ENCODE results near the gene RGL3. TPM values are rescaled to one million over a fixed set of nuclear protein-coding genes. Genes with fewer than 3 reads are reported as not detected.
"Not testable (repeated sequence)": the region's sequence is repeated elsewhere in the genome, so short reads cannot be mapped to it uniquely, and the experiment has no call there.

RGL3 gene
- total RNA-seq, 1 donor from 2014 or later: 0.30 TPM

DNA sequence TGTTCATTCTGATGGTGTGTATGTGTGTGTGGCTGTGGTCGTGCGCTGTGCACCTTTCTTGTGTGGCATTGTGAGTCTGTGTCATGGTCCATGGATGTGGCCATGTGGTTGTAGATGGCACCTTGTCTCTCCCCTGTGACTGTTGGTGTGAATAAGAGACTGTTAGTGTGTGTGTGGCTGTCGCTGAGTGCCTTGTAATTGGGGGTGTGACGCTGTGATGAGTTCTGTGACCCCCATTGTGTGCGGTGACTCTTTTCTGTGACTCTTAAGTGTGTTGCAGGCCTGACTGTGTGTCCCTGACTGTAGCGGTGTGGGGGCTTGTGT is 63.1 kb downstream of the RGL3 start:
- peak overlapping the region; percentile 83 for H3K4me3 Mint-ChIP-seq
- TF ChIP-seq, protein P1, sequence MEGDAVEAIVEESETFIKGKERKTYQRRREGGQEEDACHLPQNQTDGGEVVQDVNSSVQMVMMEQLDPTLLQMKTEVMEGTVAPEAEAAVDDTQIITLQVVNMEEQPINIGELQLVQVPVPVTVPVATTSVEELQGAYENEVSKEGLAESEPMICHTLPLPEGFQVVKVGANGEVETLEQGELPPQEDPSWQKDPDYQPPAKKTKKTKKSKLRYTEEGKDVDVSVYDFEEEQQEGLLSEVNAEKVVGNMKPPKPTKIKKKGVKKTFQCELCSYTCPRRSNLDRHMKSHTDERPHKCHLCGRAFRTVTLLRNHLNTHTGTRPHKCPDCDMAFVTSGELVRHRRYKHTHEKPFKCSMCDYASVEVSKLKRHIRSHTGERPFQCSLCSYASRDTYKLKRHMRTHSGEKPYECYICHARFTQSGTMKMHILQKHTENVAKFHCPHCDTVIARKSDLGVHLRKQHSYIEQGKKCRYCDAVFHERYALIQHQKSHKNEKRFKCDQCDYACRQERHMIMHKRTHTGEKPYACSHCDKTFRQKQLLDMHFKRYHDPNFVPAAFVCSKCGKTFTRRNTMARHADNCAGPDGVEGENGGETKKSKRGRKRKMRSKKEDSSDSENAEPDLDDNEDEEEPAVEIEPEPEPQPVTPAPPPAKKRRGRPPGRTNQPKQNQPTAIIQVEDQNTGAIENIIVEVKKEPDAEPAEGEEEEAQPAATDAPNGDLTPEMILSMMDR (conservative IDR thresholded peaks at IDR 0.05): no peak
- H3K36me3 Mint-ChIP-seq (ENCODE audit: low read depth): no peaks in the 10 kb centered on the region
- H3K27ac Mint-ChIP-seq (ENCODE audit: unreplicated experiment): peak overlapping the region; percentile 58
- peaks cover 13% of the 10 kb centered on the region for H3K4me1 Mint-ChIP-seq
- DNase-seq (ENCODE audit: low read depth, low spot score): no peak
- peaks cover 30% of the 10 kb centered on the region for H3K27me3 Mint-ChIP-seq (ENCODE audit: low read depth)
- no peaks in the 10 kb centered on the region for H3K9me3 Mint-ChIP-seq

DNA sequence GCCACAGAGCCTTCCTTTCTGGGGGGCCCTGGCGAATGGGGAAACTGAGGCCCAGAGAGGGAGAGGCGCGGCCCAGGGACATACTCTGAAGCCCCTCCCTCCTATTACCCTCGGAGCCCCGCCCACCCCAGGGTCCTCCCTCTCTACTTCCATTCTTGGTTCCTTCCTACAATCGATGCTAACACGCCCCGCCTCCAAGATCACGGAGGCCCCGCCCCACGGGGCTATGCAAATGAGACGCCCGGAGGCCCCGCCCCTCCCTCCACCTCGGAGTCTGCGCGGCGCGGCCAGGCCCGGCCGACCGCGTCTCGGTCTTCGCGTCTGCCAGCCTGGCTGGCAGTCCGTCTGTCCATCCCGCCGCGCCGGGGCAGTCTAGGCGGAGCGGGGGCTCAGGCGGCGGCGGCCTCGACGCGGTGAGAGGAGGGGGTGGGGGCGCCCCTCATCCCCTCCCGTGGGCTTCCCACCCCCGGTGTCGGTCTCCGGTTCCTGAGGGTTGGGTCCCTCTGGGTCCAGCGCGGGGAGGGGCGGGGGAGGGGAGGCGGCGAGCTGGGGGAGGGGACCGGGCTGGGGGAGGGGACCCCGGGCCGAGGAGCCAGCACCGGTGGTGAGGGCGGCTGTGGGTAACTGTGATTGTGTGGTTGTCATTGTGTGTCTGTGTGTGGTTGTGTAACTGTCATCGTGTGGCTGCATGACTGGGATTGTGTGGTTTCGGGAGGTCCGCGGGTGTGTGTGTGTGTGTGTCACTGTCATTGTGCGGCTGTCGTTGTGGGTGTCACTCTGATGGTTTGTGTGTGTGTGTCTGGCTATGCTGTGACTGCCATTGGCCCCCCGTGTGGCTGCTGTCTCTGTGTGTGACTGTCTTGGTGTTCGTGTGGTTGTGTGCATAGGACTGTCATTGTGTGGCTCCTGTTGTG is 63.7 kb downstream of the RGL3 start, which contains the start of gene PLPPR2:
PLPPR2 (plus strand) TSS at position 273 of the 914 bp plus-strand sequence. CDS start 2,242 bp downstream, outside the sequence.
- Mint-ChIP-seq H3K4me3 (peak within 1 kb of the TSS; percentile 83), H3K27me3 (ENCODE audit: low read depth) (peaks cover 25% of the 10 kb centered on the region), H3K9me3 (no peaks in the 10 kb centered on the region), H3K36me3 (ENCODE audit: low read depth) (no peaks in the 10 kb centered on the region), H3K4me1 (peaks cover 13% of the 10 kb centered on the region), H3K27ac (ENCODE audit: unreplicated experiment) (peak within 1 kb of the TSS; percentile 58)
- TF ChIP-seq, protein P1 (conservative IDR thresholded peaks at IDR 0.05): no peak
- peak; percentile 91 for DNase-seq (ENCODE audit: low read depth, low spot score)

DNA sequence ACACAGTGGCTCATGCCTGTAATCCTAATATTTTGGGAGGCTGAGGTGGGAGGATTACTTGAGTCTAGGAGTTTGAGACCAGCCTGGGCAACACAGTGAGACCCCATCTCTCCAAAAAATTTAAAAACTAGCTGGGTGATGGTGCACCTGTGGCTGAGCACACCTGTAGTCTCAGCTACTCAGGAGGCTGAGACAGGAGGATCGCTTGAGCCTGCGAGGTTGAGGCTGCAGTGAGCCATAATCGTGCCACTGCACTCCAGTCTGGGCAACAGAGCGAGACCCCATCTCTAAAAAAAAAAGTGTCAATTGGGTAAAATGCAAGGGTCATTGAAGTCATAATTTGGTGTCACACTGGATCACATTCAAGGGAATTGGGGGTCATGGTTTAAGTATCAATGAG is 65.0 kb downstream of the RGL3 start:
- H3K27ac Mint-ChIP-seq (ENCODE audit: unreplicated experiment); DNase-seq (ENCODE audit: low read depth, low spot score): not testable (repeated sequence)

DNA sequence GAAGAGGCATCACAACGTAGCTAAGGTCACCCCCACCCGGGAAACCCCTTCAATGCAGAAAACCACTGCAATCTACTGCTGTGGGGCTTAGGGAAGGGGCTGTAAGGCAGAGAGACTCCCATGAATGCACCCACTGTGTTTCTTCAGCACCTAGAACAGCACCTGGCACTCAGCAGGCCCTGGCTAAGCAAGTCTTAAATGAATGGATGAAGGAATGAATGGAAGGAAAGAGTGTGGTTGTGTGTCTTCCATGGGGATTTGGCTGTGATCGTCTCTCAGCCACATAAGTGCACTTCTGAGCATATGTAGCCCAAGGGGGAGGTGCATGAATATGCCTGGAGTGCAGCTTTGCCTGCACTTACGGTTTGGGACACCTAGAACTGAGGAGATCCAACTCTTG is 69.9 kb downstream of the RGL3 start:
- Mint-ChIP-seq H3K27ac (ENCODE audit: unreplicated experiment) (no peak overlapping the region), H3K4me1 (peaks cover 24% of the 10 kb centered on the region), H3K9me3 (peaks cover 3% of the 10 kb centered on the region), H3K27me3 (ENCODE audit: low read depth) (no peaks in the 10 kb centered on the region), H3K4me3 (no peak overlapping the region), H3K36me3 (ENCODE audit: low read depth) (no peaks in the 10 kb centered on the region)
- TF ChIP-seq, protein P1 (conservative IDR thresholded peaks at IDR 0.05): no peak
- DNase-seq (ENCODE audit: low read depth, low spot score): no peak

More for the DNA sequence above, 65.0 kb downstream of the RGL3 start:
- Mint-ChIP-seq H3K27me3 (ENCODE audit: low read depth) (peaks cover 18% of the 10 kb centered on the region), H3K4me3 (peak overlapping the region; percentile 9), H3K4me1 (peaks cover 13% of the 10 kb centered on the region)
- H3K36me3 Mint-ChIP-seq (ENCODE audit: low read depth); H3K9me3 Mint-ChIP-seq: not testable (repeated sequence)

DNA sequence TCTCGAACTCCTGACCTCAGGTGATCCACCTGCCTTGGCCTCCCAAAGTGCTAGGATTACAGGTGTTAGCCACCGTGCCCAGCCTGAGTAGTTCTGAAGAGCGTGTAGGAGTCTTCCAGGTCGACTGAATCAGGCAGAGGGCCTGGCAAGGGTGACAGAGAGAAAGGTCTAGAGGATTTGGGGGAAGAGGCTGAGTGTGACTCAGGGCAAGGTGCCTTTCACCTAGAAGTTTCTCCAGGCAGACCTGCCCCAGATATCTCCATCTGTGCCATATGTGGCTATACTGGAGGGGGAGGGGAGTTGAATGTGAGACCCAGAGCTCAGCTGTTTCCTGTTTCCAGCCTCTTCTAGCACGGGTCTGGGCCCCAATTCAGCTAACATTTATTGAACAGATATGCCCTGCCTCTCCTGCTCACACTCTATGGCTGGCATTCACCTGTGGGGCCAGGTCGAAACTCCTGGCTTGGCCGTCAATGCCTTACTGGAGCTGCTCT is 71.5 kb downstream of the RGL3 start:
- TF ChIP-seq, protein P1 (conservative IDR thresholded peaks at IDR 0.05): no peak
- no peak for DNase-seq (ENCODE audit: low read depth, low spot score)
- Mint-ChIP-seq H3K36me3 (ENCODE audit: low read depth) (no peaks in the 10 kb centered on the region), H3K9me3 (peaks cover 3% of the 10 kb centered on the region), H3K4me1 (peaks cover 24% of the 10 kb centered on the region), H3K27me3 (ENCODE audit: low read depth) (no peaks in the 10 kb centered on the region), H3K4me3 (peak overlapping the region; percentile 96), H3K27ac (ENCODE audit: unreplicated experiment) (no peak overlapping the region)

Measured in neural crest cell (in vitro differentiated cells).